ENCODE measurements around the gene FOXI1. TPM values are rescaled to one million over a fixed set of nuclear protein-coding genes. Genes with fewer than 3 reads are reported as not detected.

Gene FOXI1
- total RNA-seq, 1 donor from 2014 or later: not detected

GRCh38 chr5:170104710-170105109, 987 bp upstream of the FOXI1 start:
- TF ChIP-seq, protein P1, sequence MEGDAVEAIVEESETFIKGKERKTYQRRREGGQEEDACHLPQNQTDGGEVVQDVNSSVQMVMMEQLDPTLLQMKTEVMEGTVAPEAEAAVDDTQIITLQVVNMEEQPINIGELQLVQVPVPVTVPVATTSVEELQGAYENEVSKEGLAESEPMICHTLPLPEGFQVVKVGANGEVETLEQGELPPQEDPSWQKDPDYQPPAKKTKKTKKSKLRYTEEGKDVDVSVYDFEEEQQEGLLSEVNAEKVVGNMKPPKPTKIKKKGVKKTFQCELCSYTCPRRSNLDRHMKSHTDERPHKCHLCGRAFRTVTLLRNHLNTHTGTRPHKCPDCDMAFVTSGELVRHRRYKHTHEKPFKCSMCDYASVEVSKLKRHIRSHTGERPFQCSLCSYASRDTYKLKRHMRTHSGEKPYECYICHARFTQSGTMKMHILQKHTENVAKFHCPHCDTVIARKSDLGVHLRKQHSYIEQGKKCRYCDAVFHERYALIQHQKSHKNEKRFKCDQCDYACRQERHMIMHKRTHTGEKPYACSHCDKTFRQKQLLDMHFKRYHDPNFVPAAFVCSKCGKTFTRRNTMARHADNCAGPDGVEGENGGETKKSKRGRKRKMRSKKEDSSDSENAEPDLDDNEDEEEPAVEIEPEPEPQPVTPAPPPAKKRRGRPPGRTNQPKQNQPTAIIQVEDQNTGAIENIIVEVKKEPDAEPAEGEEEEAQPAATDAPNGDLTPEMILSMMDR (IDR thresholded peaks at IDR 0.05): no peak
- ATAC-seq: no peak

GRCh38 chr5:170107674-170108073, 2.0 kb downstream of the FOXI1 start:
- TF ChIP-seq, protein P1 (IDR thresholded peaks at IDR 0.05): no peak
- no peaks in the 10 kb centered on the region for H3K4me1 ChIP-seq
- H3K36me3 ChIP-seq: no peaks in the 10 kb centered on the region
- no peak for ATAC-seq
- no peak overlapping the region for H3K4me3 ChIP-seq
- no peak overlapping the region for H3K27ac ChIP-seq
- DNase-seq: no peak
- intact Hi-C loops (cut with DNase I): no loop called here
- no peaks in the 10 kb centered on the region for H3K9me3 ChIP-seq
- H3K27me3 ChIP-seq: no peaks in the 10 kb centered on the region

More at GRCh38 chr5:170104710-170105109, 987 bp upstream of the FOXI1 start:
- Histone ChIP-seq H3K4me1 (peaks cover 7% of the 10 kb centered on the region), H3K4me3 (no peak overlapping the region), H3K36me3 (no peaks in the 10 kb centered on the region), H3K27me3 (no peaks in the 10 kb centered on the region), H3K27ac (no peak overlapping the region), H3K9me3 (no peaks in the 10 kb centered on the region)
- no peak for DNase-seq
- intact Hi-C loops (cut with DNase I): loop anchor here (5.0 kb wide), 1 partner anchor 83 kb away; no protein-coding TSS in a partner anchor

- ATAC-seq (no peak), DNase-seq (no peak)
- TF ChIP-seq, protein P1 (IDR thresholded peaks at IDR 0.05): no peak
- intact Hi-C loops (cut with DNase I): no loop called here
- Histone ChIP-seq H3K36me3 (no peaks in the 10 kb centered on the region), H3K9me3 (no peaks in the 10 kb centered on the region), H3K27me3 (no peaks in the 10 kb centered on the region), H3K4me3 (no peak overlapping the region), H3K4me1 (no peaks in the 10 kb centered on the region), H3K27ac (no peak overlapping the region)
Measured at GRCh38 chr5:170108266-170108785, 2.6 kb downstream of the FOXI1 start.

- H3K27ac ChIP-seq: no peak overlapping the region
- H3K27me3 ChIP-seq: no peaks in the 10 kb centered on the region
- DNase-seq: no peak
- H3K36me3 ChIP-seq: no peaks in the 10 kb centered on the region
- no peak for ATAC-seq
- no peaks in the 10 kb centered on the region for H3K9me3 ChIP-seq
- TF ChIP-seq, protein P1 (IDR thresholded peaks at IDR 0.05): no peak
- H3K4me3 ChIP-seq: no peak overlapping the region
- intact Hi-C loops (cut with DNase I): no loop called here
- no peaks in the 10 kb centered on the region for H3K4me1 ChIP-seq
Measured at GRCh38 chr5:170109059-170110031, 3.6 kb downstream of the FOXI1 start.

GRCh38 chr5:170110403-170111087, 4.8 kb downstream of the FOXI1 start:
- intact Hi-C loops (cut with DNase I): no loop called here
- TF ChIP-seq, protein P1 (IDR thresholded peaks at IDR 0.05): no peak
- no peaks in the 10 kb centered on the region for H3K9me3 ChIP-seq
- H3K4me3 ChIP-seq: no peak overlapping the region
- H3K27me3 ChIP-seq: no peaks in the 10 kb centered on the region
- DNase-seq (no peak), ATAC-seq (no peak)
- H3K4me1 ChIP-seq: no peaks in the 10 kb centered on the region
- H3K36me3 ChIP-seq: no peaks in the 10 kb centered on the region
- no peak overlapping the region for H3K27ac ChIP-seq

Data from upper lobe of right lung (tissue), 1 donor.